Measurements from ENCODE around the gene HPD.
A peak's percentile ranks its signal among the peaks of the same experiment; 100 is the strongest.

HPD gene

DNA sequence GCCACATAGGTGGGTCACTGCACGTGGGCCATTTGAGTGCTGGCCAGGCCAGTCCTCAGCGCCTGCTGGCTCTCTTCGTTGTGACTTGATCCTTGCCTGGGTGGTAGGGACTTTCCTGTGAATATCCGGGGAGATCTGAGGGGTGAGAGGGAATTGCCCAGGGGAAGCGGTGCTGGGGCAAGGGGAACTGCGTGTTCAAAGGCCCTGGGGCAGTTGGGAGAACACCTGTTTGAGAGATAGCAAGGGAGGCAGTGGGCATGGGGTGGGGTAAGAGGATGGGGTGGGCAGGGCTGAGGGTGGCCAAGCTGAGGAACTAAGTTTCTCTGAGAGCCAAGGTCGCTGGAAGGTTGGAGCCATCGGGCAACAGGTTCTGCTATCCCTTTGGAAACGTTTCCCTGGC is 29.8 kb downstream of the HPD start:
- Histone ChIP-seq H3K4me1 (ENCODE audit: control insufficient read depth in 2 of 2, insufficient read depth in 1 of 2, low read depth in 1 of 2, low read length in 2 of 2) (no peaks in the 10 kb centered on the region), H2BK120ac (ENCODE audit: low read depth, low read length) (no peak overlapping the region), H3K18ac (ENCODE audit: low read length) (no peak overlapping the region), H3K9ac (ENCODE audit: low read depth, low read length, poor library complexity) (no peak overlapping the region), H4K91ac (ENCODE audit: low read depth, low read length, poor library complexity) (no peak overlapping the region), H3K4me3 (ENCODE audit: low read length in 2 of 2) (no peak overlapping the region), H3K27ac (replicated peaks; ENCODE audit: low read length) (no peak overlapping the region), H2BK5ac (ENCODE audit: low read length) (no peak overlapping the region), H4K8ac (ENCODE audit: low read depth, low read length) (no peak overlapping the region), H2BK15ac (ENCODE audit: low read length) (no peak overlapping the region), H3K23ac (ENCODE audit: low read depth, low read length, poor library complexity) (no peak overlapping the region), H2AK5ac (ENCODE audit: low read depth, low read length) (no peak overlapping the region), H2BK12ac (ENCODE audit: low read length) (no peak overlapping the region), H3K4me2 (ENCODE audit: insufficient read depth, low read length, poor library complexity, severe bottlenecking) (no peak overlapping the region), H3K36me3 (replicated peaks in 1 of 2; ENCODE audit: control insufficient read depth in 2 of 2, insufficient read depth in 2 of 2, low read length in 2 of 2) (peaks cover 43 to 81% of the 10 kb centered on the region in 2 donors), H3K4ac (ENCODE audit: low read length) (no peak overlapping the region), H3K14ac (ENCODE audit: low read length) (no peak overlapping the region), H3K9me3 (replicated peaks in 1 of 2; ENCODE audit: control insufficient read depth in 2 of 2, insufficient read depth in 1 of 2, low read depth in 1 of 2, low read length in 2 of 2) (no peaks in the 10 kb centered on the region), H3K79me1 (ENCODE audit: low read depth, low read length) (no peaks in the 10 kb centered on the region), H2AFZ (ENCODE audit: low read length) (no peak overlapping the region), H3K27me3 (ENCODE audit: control insufficient read depth in 3 of 3, insufficient read depth in 3 of 3, low read depth in 1 of 3, low read length in 3 of 3) (no peaks in the 10 kb centered on the region)
- no peak for DNase-seq (ENCODE audit: low spot score)
- no CpG with 5 or more reads among the region's 9 CpGs for WGBS, 2 donors (ENCODE audit: extremely low coverage in 2 of 2, insufficient read length in 2 of 2, insufficient replicate concordance in 1 of 2)

- H3K4me2 ChIP-seq (ENCODE audit: insufficient read depth, low read length, poor library complexity, severe bottlenecking): no peak overlapping the region
- H3K23ac ChIP-seq (ENCODE audit: low read depth, low read length, poor library complexity): no peak overlapping the region
- H2AK5ac ChIP-seq (ENCODE audit: low read depth, low read length): no peak overlapping the region
- no peak overlapping the region for H2AFZ ChIP-seq (ENCODE audit: low read length)
- no peaks in the 10 kb centered on the region for H3K79me1 ChIP-seq (ENCODE audit: low read depth, low read length)
- no peak overlapping the region for H3K27ac ChIP-seq (replicated peaks; ENCODE audit: low read length)
- no peak overlapping the region for H2BK12ac ChIP-seq (ENCODE audit: low read length)
- no peak overlapping the region for H3K14ac ChIP-seq (ENCODE audit: low read length)
- no peak for DNase-seq (ENCODE audit: low spot score)
- H3K9me3 ChIP-seq (replicated peaks in 1 of 2; ENCODE audit: control insufficient read depth in 2 of 2, insufficient read depth in 1 of 2, low read depth in 1 of 2, low read length in 2 of 2): no peaks in the 10 kb centered on the region
- H4K8ac ChIP-seq (ENCODE audit: low read depth, low read length): no peak overlapping the region
- H2BK120ac ChIP-seq (ENCODE audit: low read depth, low read length): no peak overlapping the region
- H3K18ac ChIP-seq (ENCODE audit: low read length): no peak overlapping the region
- H3K36me3 ChIP-seq (replicated peaks in 1 of 2; ENCODE audit: control insufficient read depth in 2 of 2, insufficient read depth in 2 of 2, low read length in 2 of 2): peaks cover 47 to 87% of the 10 kb centered on the region in 2 donors
- no peaks in the 10 kb centered on the region for H3K27me3 ChIP-seq (ENCODE audit: control insufficient read depth in 3 of 3, insufficient read depth in 3 of 3, low read depth in 1 of 3, low read length in 3 of 3)
- no peaks in the 10 kb centered on the region for H3K4me1 ChIP-seq (ENCODE audit: control insufficient read depth in 2 of 2, insufficient read depth in 1 of 2, low read depth in 1 of 2, low read length in 2 of 2)
- H3K4ac ChIP-seq (ENCODE audit: low read length): no peak overlapping the region
- no peak overlapping the region for H3K9ac ChIP-seq (ENCODE audit: low read depth, low read length, poor library complexity)
- no peak overlapping the region for H2BK5ac ChIP-seq (ENCODE audit: low read length)
- H2BK15ac ChIP-seq (ENCODE audit: low read length): no peak overlapping the region
- WGBS, 2 donors (ENCODE audit: extremely low coverage in 2 of 2, insufficient read length in 2 of 2, insufficient replicate concordance in 1 of 2): no CpG with 5 or more reads among the region's 8 CpGs
- H3K4me3 ChIP-seq (ENCODE audit: low read length in 2 of 2): no peak overlapping the region
- H4K91ac ChIP-seq (ENCODE audit: low read depth, low read length, poor library complexity): no peak overlapping the region
Measured at GRCh38 chr12:121828306-121828705, 30.4 kb downstream of the HPD start.

GRCh38 chr12:121827351-121828099 is 31.1 kb downstream of the HPD start:
- no peaks in the 10 kb centered on the region for H3K27me3 ChIP-seq (ENCODE audit: control insufficient read depth in 3 of 3, insufficient read depth in 3 of 3, low read depth in 1 of 3, low read length in 3 of 3)
- peaks cover 50 to 91% of the 10 kb centered on the region in 2 donors for H3K36me3 ChIP-seq (replicated peaks in 1 of 2; ENCODE audit: control insufficient read depth in 2 of 2, insufficient read depth in 2 of 2, low read length in 2 of 2)
- H4K8ac ChIP-seq (ENCODE audit: low read depth, low read length): no peak overlapping the region
- no peak overlapping the region for H2AFZ ChIP-seq (ENCODE audit: low read length)
- H2AK5ac ChIP-seq (ENCODE audit: low read depth, low read length): no peak overlapping the region
- no peak overlapping the region for H2BK120ac ChIP-seq (ENCODE audit: low read depth, low read length)
- H3K4ac ChIP-seq (ENCODE audit: low read length): no peak overlapping the region
- no peak for DNase-seq (ENCODE audit: low spot score)
- no peak overlapping the region for H3K18ac ChIP-seq (ENCODE audit: low read length)
- peak overlapping the region; percentile 1 for H3K23ac ChIP-seq (ENCODE audit: low read depth, low read length, poor library complexity)
- no peak overlapping the region for H2BK12ac ChIP-seq (ENCODE audit: low read length)
- H3K14ac ChIP-seq (ENCODE audit: low read length): no peak overlapping the region
- no peaks in the 10 kb centered on the region for H3K9me3 ChIP-seq (replicated peaks in 1 of 2; ENCODE audit: control insufficient read depth in 2 of 2, insufficient read depth in 1 of 2, low read depth in 1 of 2, low read length in 2 of 2)
- no peak overlapping the region for H3K4me3 ChIP-seq (ENCODE audit: low read length in 2 of 2)
- H3K4me1 ChIP-seq (ENCODE audit: control insufficient read depth in 2 of 2, insufficient read depth in 1 of 2, low read depth in 1 of 2, low read length in 2 of 2): no peaks in the 10 kb centered on the region
- no peak overlapping the region for H3K4me2 ChIP-seq (ENCODE audit: insufficient read depth, low read length, poor library complexity, severe bottlenecking)
- H3K27ac ChIP-seq (replicated peaks; ENCODE audit: low read length): no peak overlapping the region
- no peak overlapping the region for H2BK15ac ChIP-seq (ENCODE audit: low read length)
- H3K79me1 ChIP-seq (ENCODE audit: low read depth, low read length): no peaks in the 10 kb centered on the region
- H4K91ac ChIP-seq (ENCODE audit: low read depth, low read length, poor library complexity): no peak overlapping the region
- WGBS, 2 donors (ENCODE audit: extremely low coverage in 2 of 2, insufficient read length in 2 of 2, insufficient replicate concordance in 1 of 2): no CpG with 5 or more reads among the region's 48 CpGs
- H3K9ac ChIP-seq (ENCODE audit: low read depth, low read length, poor library complexity): no peak overlapping the region
- H2BK5ac ChIP-seq (ENCODE audit: low read length): no peak overlapping the region

DNA sequence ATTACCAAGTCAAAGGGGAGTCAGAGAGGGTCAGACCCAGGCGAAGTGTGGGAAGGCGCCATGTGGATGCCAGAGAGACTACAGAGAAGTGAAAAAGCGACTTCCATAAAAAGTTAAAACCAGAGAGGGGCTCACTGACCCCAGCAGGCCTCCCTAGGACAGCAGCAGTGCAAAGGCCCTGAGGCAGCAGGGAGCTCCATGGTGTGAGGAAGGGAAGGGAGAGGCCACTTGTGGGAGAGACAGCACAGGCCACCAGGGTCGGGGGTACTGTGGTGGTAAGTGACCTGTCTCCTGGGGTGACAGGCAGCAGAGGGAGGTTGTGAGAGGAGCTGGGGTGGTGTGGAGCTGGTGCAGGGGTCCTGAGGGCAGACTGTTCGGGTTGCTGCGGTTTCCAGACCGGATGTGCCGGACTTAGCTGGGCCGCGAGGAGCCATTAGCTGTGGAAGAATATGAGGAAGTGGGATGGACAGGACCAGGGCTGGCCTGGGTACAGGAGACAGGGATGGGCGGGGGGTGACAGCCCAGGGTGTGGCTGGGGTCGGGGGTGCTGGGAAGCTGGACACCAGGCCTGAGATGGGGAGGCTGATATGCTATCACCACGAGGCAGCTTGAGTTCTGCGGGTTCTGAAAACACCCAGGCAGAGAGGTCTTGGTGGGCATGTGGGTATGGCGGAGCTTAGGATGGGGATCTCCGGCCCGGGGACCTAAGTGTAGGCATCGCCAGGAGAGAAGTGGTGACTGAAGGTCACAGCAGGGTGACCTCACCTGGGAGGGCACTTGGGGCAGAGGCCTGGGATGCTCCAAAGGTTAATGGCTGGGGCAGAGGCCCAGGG is 32.1 kb downstream of the HPD start:
- H3K18ac ChIP-seq (ENCODE audit: low read length): no peak overlapping the region
- no peak overlapping the region for H3K27ac ChIP-seq (replicated peaks; ENCODE audit: low read length)
- no peak overlapping the region for H3K4me3 ChIP-seq (ENCODE audit: low read length in 2 of 2)
- no peak overlapping the region for H2AFZ ChIP-seq (ENCODE audit: low read length)
- H4K8ac ChIP-seq (ENCODE audit: low read depth, low read length): no peak overlapping the region
- H3K27me3 ChIP-seq (ENCODE audit: control insufficient read depth in 3 of 3, insufficient read depth in 3 of 3, low read depth in 1 of 3, low read length in 3 of 3): no peaks in the 10 kb centered on the region
- no peak overlapping the region for H3K4ac ChIP-seq (ENCODE audit: low read length)
- no CpG with 5 or more reads among the region's 18 CpGs for WGBS, 2 donors (ENCODE audit: extremely low coverage in 2 of 2, insufficient read length in 2 of 2, insufficient replicate concordance in 1 of 2)
- H2BK120ac ChIP-seq (ENCODE audit: low read depth, low read length): no peak overlapping the region
- H4K91ac ChIP-seq (ENCODE audit: low read depth, low read length, poor library complexity): no peak overlapping the region
- no peak overlapping the region for H3K4me2 ChIP-seq (ENCODE audit: insufficient read depth, low read length, poor library complexity, severe bottlenecking)
- no peaks in the 10 kb centered on the region for H3K79me1 ChIP-seq (ENCODE audit: low read depth, low read length)
- no peak for DNase-seq (ENCODE audit: low spot score)
- H3K36me3 ChIP-seq (replicated peaks in 1 of 2; ENCODE audit: control insufficient read depth in 2 of 2, insufficient read depth in 2 of 2, low read length in 2 of 2): peaks cover 51 to 91% of the 10 kb centered on the region in 2 donors
- H3K4me1 ChIP-seq (ENCODE audit: control insufficient read depth in 2 of 2, insufficient read depth in 1 of 2, low read depth in 1 of 2, low read length in 2 of 2): no peaks in the 10 kb centered on the region
- H3K23ac ChIP-seq (ENCODE audit: low read depth, low read length, poor library complexity): no peak overlapping the region
- H2AK5ac ChIP-seq (ENCODE audit: low read depth, low read length): no peak overlapping the region
- no peak overlapping the region for H3K14ac ChIP-seq (ENCODE audit: low read length)
- no peak overlapping the region for H3K9ac ChIP-seq (ENCODE audit: low read depth, low read length, poor library complexity)
- no peak overlapping the region for H2BK15ac ChIP-seq (ENCODE audit: low read length)
- H2BK5ac ChIP-seq (ENCODE audit: low read length): no peak overlapping the region
- no peak overlapping the region for H2BK12ac ChIP-seq (ENCODE audit: low read length)
- no peaks in the 10 kb centered on the region for H3K9me3 ChIP-seq (replicated peaks in 1 of 2; ENCODE audit: control insufficient read depth in 2 of 2, insufficient read depth in 1 of 2, low read depth in 1 of 2, low read length in 2 of 2)
